ENCODE measurements around the gene DDIAS. TPM values are rescaled to one million over a fixed set of nuclear protein-coding genes. Genes with fewer than 3 reads are reported as not detected.
A peak's percentile ranks its signal among the peaks of the same experiment; 100 is the strongest.
"Not testable (repeated sequence)": the region's sequence is repeated elsewhere in the genome, so short reads cannot be mapped to it uniquely, and the experiment has no call there.

DDIAS gene
- total RNA-seq, 1 donor from 2014 or later: 4.2 TPM

GRCh38 chr11:82960779-82961143 lies 59.2 kb downstream of the DDIAS start:
- no peak for DNase-seq (ENCODE audit: extremely low read depth, low read depth, low spot score)

GRCh38 chr11:82962021-82962420 lies 60.5 kb downstream of the DDIAS start:
- DNase-seq (ENCODE audit: extremely low read depth, low read depth, low spot score): not testable (repeated sequence)

- no peak for DNase-seq (ENCODE audit: extremely low read depth, low read depth, low spot score)
Observed at GRCh38 chr11:82967381-82967780, 65.8 kb downstream of the DDIAS start.

- DNase-seq (ENCODE audit: extremely low read depth, low read depth, low spot score): no peak
Observed at GRCh38 chr11:82969811-82970210, 68.3 kb downstream of the DDIAS start.

- DNase-seq (ENCODE audit: extremely low read depth, low read depth, low spot score): not testable (repeated sequence)
Observed at GRCh38 chr11:82970507-82971083, 69.1 kb downstream of the DDIAS start.

- DNase-seq (ENCODE audit: extremely low read depth, low read depth, low spot score): not testable (repeated sequence)
Observed at GRCh38 chr11:82971519-82971946, 70.0 kb downstream of the DDIAS start.

DNA sequence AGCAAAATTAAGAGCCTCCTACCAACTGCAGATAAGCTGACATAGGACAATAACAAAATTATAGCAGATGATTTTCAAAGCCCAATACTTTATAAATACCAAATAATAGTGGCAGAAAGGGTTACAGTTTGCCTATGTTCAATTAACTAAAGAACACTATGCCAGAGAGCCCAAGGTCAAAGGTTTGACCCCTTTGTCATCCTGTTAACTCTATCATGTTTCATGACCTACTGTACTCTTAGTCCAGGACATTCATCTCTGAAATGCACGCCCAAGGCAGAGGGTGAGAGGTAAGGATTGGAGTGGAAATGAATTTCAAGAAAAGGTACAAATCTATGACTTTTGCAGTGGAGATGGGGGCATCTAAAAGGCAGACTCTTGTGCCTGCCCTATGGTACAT lies 70.6 kb downstream of the DDIAS start:
- DNase-seq (ENCODE audit: extremely low read depth, low read depth, low spot score): no peak

DNA sequence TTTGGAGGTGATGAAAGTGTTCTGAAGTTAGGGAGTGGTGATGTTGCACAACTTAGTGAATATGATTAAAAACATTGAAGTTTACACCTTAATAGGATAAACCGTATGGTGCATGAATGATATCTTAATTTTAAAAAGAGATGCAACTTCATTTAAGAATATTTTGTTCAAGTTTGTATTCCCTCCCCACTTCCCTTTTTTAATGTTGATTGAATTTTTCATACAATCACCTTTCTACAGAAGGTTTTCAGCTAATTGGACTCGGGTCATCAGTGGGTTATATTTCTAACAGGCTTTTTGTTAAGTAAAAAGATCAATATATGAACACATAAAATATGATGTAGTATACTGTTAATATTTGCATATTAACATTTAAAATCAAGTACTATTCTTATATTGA lies 72.6 kb downstream of the DDIAS start:
- no peak for DNase-seq (ENCODE audit: extremely low read depth, low read depth, low spot score)

DNA sequence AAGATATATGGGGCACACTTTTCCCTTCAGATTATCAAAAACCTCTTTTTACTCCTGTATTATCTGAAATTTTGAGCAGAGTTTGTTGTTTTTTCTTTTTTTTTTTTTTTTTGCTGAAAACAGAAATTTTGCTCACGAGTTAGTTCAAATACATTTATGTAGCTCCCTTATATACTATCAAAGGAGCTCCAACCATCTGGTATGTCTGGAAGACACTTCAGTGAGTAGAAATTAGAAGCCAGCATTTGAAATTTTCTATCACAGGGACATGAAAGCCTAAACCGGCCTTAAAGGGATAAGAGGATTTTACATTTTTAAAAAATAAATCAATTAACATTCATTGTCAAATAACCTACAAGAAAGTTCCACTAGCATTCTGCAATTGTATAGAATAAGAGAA lies 73.3 kb downstream of the DDIAS start:
- no peak for DNase-seq (ENCODE audit: extremely low read depth, low read depth, low spot score)

GRCh38 chr11:82975882-82976281 lies 74.3 kb downstream of the DDIAS start:
- DNase-seq (ENCODE audit: extremely low read depth, low read depth, low spot score): no peak

- no peak for DNase-seq (ENCODE audit: extremely low read depth, low read depth, low spot score)
Observed at GRCh38 chr11:82976786-82977185, 75.2 kb downstream of the DDIAS start.

DNA sequence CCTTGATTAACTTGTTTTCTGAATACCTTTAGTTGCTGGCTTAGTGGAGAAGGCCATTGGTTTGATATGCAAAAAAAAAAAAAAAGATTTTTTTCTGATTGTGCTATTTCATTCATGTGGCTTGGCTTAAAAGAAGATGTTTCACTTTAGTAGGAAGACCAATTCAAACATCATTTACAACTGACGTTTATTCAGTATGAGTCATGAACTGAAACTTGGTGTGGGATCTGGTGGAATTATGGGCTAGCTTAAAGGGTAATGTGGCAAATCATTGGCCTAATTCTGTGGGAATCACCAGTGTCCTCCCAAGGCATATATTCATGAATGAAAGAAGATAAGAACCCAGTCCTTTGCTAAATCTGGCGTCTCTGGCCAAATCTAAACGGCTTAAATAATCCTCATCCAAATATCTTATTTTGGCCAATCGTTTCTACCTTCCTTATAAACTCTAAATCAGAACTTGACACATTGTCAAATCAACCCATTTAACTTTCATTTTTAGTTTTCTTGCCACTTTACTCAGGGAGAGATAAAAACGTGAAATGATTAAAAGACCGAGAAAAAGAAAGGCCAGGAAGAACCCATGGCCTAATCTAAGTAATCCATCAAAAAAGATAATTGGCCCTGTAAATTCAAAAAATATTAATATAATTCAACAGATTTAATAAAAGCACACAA lies 77.0 kb downstream of the DDIAS start:
- no peak for DNase-seq (ENCODE audit: extremely low read depth, low read depth, low spot score)

- no peak for DNase-seq (ENCODE audit: extremely low read depth, low read depth, low spot score)
Observed at GRCh38 chr11:82979824-82980223, 78.3 kb downstream of the DDIAS start.

DNA sequence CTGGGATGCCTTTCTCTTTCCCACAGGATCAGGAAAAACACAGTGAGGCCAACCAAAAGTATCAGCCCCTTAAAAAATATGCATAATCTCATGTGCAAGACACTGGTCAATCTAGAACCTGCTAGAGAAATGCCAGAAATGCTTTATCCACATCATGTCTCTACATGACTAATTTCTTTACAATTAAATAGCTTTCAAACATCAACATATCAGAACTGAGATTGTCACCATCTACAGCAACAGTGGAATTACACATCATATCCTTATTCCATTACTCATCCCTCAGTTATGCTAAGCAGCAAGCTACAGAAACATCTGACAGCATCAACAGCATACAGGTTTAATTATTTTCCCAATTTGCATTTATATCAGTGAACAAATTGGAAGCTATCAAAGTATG lies 78.8 kb downstream of the DDIAS start:
- DNase-seq (ENCODE audit: extremely low read depth, low read depth, low spot score): peak; percentile 68

- DNase-seq (ENCODE audit: extremely low read depth, low read depth, low spot score): no peak
Observed at GRCh38 chr11:82980947-82981346, 79.4 kb downstream of the DDIAS start.

GRCh38 chr11:82981852-82982251 lies 80.3 kb downstream of the DDIAS start:
- no peak for DNase-seq (ENCODE audit: extremely low read depth, low read depth, low spot score)

Other genes starting within 250 kb of the DDIAS start
- gene FAM181B, start 167.9 kb upstream of the DDIAS start, total RNA-seq: 0.05 and 0.06 TPM in 2 replicates
- 138 and 215 TPM in 2 replicates for gene PRCP, start 1.3 kb upstream of the DDIAS start, total RNA-seq
- gene RAB30, start 170.2 kb downstream of the DDIAS start, total RNA-seq: 6.2 and 18.6 TPM in 2 replicates